NCI-H1694 treated with DMSO at 0.1 percent for 48 hours (cell line): Measurements from ENCODE around the gene SPNS3.
A peak's percentile ranks its signal among the peaks of the same experiment; 100 is the strongest.

Experiments used
- DNase-seq: peaks from one replicate; lab custom pipeline; 2025; lab: John Stamatoyannopoulos, UW

SPNS3 gene

DNA sequence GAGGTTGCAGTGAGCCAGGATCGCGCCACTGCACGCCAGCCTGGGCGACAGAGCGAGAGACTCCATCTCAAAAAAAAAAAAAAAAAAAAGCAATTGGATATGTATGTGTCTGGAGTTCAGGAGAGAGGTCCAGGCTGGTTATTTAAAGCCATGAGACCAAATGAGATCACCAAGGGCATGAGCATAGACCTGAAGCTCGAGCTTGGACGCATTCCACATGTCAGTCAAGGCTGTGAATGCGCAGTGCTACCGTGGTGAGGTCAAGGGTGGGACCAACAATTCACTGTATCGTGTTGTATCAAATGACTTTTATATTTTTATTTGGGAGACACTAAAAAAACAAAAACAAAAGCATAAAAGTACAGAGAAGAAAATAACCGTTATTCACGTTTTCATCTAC is 35.8 kb downstream of the SPNS3 start:
- no peak for DNase-seq

DNA sequence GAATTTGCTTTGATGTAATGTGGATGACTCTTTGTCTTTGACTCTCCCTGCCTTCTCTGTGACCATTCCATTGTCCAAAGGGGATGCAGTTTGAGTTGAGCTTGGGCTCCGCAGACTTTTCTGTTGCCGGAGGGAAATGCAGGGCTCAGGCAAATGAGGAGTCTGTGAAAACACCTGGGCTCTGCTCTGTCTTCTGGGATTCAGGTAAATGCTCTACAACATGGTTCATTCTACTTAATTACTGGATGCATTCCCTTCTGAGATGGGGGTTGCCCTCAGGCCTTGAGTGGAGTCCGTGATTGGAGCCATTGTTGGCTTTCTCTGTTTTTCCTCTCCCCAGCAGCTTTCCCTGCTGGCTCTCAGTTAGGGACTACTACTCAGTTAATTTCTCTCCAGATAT is 38.5 kb downstream of the SPNS3 start:
- DNase-seq = no peak

DNA sequence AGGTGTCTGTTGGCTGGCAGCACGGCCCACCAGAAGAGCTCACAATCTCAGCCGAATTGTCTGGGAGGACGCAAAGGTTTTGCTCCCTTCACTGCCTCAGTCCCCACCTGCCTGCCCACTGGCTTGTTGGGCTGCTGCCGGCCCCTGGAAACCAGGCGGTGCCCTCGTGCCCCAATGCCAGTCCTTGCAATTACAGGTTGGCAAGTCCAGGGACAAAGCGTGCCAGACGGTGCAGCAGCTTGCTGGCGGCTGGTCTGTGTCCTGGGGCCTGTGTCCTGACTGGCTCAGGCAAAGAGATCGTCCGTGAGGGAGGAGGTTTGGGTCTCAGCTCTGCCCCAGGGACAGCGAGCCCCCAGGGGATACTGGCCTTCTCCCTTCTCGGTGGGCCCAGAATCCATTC is 40.4 kb downstream of the SPNS3 start:
- DNase-seq = no peak

DNA sequence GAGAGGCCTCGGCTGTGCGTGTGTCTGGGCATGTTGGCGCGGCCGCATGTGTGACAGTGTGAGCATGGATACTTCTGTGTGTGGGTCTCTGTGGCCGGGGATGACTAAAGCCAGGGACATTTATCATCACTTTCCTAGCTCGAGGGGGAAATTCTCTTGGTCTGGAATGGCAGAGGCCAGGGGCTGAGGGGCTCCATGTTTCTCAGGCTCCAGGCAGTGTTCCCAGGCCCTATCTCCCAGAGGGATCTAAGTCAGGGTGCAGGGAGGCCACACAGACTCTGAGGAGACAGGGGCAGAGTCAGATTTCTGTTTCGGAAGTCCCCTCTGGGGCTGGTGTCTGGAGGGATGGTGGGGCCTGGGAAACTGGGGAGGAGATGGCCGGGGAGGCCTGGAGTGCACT is 41.3 kb downstream of the SPNS3 start:
- DNase-seq = no peak

DNA sequence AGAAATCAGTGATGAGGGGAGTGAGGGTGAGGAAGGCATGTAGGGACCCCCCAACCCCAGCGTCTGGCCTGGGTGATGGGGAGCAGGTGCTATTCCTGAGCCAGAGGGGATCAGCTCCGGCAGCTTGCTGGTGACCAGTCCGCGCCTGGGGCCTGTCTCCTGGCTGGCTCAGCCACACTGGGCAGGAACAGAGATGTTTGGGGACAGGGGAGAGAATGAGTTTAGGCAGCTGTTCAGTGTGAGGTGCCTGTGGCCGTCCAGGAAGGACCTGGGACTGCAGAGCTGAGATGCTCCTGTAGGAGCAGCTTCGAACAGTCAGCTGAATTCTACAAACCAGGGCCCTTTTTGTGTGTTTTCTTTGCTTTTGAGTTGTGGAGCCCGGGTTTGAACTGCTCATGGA is 41.7 kb downstream of the SPNS3 start:
- no peak for DNase-seq

DNA sequence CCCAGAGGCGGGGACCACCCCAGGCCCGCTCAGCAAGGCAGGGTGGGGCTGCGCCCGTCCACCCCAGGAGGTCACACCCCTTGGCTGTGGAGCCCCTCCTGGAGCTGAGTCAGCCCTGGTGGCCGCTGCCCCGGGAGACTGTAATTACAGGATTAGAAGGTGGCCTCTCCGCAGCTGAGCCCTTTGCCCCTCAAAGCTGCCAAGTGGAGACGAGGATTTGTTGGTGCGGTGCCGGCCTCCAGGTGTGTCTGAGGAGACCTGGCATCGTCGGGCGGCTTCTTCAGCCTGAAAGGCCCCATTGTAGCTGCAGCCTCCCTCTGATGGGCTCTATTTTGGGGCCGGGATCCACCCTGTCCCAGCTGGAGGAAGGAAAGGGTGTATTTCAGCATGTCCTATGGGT is 42.3 kb downstream of the SPNS3 start:
- DNase-seq = no peak

DNA sequence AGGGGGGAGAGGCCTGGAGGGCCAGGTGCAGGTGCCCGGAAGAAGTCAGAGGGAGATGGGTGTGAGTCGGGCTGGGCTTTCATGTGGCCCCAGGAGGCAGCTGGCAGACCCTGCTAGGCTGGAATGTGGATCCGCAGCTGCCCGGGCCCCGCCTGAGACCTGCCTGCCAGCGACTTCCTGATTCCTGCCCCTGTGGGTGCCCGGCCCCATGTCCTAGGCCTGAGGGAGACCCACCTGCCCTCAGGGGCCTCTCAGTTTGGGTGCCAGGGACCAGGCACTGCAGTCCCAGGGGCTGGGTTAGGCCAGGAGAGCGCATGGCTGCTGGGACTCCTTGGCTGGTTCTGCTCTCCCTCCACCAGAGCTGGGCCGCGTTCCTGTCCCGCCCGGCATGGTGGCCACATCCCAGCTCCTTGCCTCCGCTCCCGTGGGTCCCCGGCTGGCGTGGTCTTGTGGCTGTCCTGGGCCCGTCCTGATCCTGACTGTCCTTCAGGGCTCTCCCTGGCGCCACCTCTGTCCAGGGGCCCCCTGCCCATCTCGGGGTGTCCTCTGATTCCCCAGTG is 42.9 kb downstream of the SPNS3 start:
- DNase-seq = no peak

DNA sequence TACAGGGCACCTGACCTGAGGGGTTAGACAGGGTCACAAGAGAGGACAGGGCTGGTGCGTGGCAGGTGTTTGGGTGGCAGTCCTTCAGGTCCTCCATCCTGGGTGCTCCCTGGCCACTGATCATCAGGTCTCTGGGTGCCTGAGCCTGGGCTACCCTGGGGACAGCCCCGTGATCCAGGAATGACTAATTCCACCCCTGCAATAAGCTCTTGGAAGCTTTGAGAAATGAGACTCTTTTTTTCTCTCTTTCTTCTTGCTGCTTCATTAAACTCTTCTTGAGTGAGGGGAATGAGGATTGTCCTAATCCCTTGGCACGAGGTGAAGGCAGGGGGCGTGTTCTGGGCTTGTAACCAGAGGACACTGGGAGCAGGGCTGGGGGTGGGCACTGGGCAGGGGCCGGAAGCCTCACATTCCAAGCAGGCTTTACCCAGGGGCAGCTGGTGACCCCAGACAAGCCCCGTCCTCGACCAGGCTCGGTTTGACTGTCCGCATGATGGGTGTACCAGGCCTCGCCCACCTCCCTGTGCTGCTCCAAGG is 43.6 kb downstream of the SPNS3 start:
- DNase-seq = no peak

DNA sequence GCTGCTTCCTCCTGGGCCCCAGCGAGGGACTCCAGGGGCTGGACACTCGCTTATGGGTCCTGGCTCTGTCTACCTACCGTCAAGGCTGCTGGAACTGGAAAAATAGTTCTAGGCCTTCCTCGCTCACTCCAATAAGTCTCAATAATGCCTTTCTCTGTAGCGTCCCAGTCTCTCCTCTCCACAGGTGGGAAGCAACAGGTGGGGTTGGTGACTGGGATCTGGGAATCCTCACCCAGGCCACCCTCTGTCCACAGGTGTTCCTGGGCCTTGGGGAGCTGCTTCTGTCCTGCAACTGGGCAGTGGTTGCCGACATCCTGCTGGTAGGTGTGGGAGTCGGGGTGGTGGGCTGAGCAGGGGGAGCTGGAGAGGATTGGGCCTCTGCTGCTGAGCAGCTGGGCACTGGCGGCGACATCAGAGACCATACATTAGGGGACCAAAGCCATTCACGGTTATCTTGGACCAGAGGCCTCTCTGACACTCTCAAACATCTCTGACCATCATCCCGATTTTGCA is 44.6 kb downstream of the SPNS3 start:
- no peak for DNase-seq

DNA sequence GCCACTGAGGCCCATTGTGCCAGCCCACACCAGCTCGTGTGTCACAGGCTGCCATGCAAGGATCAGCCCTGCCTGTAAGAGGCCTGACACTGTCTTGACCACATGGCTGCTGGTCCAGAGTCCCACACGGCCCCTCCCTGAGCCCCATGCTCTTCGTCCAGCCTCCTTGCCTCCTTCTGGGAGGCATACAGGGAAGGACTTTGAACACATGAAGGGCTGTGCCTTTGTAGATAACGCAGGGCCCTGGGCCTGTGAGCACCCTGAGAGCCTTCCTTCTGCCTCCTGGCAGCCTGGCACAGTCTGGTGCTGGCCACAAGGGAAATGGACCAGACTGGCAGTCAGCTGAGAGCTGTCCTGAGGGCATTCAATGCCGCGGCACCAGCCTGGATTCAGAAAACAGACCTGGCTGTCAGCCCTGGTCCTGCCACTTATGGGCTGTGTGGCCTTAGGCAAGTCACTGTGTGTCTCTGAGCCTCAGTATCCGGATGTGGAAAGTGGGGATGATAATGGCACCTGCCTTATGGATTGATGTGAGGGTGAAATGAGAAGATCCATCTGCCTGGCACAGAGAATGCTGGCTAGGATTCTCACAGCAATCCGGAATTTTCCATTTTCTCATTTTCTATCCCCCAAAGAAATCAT is 45.7 kb downstream of the SPNS3 start:
- DNase-seq = no peak

DNA sequence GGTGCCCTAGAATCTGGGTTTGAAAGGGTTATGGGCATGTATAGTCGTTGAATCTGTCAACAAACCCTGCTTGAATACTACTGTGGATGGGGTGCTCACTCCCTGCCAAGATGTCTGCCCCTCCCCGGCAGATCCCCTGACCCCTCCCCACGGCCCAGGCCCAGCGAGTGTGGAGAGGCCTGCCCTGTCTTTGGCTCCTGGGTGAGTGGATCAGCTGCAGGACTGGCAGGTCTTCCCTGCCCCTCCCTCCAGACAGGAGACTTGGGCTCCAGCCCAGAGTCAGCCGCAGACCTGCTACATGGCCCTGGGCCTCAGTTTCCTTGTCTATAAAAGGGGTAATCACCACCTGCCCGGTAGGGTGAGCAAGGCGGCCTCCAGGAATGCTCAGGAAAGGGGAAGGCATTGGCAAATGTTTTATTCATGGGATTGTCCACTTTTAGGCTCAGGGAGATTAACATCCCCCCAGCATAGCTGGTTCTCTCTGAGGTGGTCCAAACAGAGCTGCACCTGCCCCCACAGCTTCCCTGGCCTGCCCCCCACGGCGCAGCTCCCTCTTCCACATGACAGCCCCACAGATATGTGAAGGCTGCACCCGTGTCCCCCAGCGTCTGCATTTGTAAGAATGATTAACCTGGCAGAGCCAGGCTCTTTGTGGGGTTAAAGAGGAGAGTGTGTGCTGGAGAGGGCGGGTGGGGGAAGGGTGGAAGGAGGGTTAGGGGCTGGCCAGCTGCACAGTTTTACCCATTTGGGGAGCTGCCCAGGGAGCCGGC is 46.4 kb downstream of the SPNS3 start:
- no peak for DNase-seq

DNA sequence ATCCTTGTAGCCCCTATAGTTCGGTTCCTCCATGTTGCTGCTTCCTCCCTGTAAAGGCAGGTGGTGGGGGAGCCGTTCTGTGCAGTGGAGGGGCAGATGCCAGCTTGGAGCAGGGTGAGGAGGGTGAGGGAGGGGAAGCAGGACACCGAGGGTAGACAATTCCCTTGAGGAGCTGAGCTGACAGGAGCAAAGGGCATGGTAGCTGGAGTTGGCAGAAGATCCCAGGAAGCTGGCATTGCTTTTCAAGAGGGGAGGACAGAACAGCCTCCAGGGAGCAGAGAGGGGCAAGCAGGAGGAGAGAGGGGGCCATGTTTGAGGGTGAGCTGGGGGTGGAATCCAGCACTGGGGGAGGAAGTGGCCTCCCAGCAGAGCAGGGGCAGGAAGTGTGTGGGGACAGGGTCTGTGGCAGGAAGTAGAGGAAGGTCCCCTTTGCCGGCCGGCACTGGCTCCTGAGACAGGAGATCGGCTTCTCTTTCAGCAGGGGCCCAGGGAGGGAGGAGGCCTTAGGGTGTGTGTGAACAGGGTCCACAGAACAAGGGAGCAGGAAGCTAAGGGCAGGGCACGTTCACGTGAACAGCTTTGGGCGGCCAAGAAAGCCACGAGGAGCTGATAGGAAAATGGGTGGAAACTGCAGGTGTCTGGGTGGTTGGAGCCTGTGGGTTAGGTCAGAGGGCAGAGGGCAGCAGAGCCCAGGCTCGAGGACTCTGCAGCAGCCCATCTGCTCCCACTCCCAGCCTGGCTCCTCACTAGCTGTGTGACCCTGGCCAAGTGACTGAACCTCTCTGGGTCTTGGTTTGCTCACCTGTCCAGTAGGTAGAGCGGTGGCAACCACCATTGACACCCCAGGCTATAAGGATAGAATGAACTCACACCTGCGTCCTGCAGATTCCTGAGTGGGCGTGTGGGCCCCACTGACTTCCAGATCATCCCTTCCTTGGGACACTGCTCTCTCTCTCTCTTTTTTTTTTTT is 47.5 kb downstream of the SPNS3 start:
- DNase-seq = no peak

DNA sequence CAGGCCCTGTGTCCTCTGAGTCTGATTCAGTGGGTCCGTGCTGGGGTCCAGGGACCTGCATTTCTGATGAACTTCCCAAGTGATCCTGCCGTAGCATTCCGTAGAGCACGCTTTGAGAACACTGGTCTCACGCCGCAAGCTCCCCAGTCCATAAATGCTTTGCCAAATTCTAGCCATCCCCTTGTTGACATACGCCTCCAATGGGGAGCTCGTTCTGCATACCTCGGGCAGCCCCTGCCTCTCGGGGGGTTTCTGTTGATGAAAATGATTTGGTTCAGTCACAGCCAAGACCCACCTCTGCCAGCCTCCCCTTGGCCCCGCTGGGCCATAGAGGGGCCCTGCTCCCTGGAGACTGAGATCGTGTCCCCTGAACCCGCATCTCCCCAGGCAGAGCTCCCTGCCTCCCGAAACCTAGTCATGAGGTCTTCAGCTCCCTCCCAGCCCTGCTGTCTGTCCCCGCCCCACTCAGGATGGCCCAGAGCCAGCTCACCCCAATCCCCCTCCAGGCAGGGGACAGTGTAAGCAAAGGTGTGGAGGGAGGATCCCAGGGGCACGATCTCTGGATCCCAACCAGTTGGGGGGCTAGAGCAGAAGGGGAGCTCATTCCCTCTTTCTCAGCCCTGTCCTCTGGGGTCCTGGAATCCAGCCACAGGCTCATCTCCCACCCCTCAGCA is 48.7 kb downstream of the SPNS3 start:
- DNase-seq = no peak

DNA sequence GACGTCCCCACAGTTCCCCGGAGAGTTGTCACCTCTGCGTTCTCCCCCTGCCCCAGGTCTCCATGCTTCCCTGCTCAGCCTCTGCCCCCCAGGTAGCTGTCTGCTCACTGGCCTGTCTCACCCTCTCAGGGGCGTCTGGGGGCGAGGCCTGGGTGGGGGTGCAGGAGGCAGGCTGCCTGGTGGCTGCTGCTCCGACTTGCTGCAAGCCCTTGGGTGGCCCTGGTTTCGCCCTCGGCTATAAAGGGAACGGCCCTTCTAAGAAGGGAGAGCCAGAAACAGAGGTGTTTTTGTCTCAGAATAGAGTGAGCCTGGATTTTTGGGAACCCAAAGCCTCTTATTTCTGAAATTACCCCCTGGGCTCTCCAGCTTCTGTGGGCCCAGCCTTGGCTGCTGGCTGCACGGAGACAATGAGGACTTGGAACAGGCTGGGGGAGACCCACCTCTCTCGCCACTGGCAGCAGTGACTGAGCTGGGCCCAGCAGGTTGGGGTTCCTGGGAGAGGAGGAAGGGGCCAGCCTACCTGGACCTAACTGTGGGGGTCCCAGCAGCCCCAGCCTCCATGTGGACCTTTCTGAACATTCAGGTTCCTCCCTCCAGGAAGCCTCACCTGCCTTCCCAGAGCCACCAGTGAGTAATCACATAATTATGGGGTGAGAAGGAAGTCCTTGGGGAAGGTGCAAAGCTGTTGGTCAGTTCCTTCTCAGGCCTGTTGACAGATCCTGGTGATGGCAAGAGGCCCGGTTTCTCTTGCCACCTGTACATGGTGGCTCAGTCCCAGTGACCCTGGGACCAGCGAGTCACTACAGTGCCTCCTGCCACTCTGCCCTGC is 49.5 kb downstream of the SPNS3 start:
- no peak for DNase-seq

DNA sequence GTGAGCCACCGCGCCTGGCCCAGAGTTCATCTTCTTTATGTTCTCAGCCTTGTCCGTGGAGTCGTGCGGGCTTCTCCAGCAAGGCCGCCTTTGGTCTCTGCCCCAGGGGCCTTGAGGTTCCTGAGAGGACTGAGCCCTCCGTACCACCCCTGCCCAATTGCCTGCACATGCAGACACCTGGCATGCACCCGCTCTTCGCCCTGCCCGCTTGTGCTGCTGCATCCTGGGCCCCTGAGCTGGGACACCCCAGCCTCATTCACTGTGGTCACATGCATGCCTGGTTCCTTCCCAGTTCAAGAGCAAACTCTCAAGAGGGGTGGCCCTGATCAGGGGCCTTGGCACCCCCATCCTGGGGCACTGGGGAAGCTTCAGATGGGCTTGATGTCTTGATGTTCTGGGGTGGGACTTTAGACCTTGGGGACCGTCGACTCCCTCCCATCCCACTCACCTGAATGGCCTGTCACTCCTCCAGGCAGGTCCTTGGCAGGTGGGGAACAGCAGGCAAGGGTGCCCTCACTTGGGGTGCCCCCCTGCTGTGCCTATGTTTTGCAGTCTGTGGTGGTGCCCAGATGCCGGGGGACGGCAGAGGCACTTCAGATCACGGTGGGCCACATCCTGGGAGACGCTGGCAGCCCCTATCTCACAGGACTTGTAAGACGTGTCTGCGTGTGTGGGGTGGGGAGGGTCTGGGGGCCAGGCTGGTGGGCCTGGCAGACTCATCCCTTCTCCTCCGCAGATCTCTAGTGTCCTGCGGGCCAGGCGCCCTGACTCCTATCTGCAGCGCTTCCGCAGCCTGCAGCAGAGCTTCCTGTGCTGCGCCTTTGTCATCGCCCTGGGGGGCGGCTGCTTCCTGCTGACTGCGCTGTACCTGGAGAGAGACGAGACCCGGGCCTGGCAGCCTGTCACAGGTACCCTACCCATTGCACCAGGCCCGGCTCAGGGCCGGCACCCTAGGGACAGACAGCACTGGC is 52.2 kb downstream of the SPNS3 start:
- DNase-seq = no peak

DNA sequence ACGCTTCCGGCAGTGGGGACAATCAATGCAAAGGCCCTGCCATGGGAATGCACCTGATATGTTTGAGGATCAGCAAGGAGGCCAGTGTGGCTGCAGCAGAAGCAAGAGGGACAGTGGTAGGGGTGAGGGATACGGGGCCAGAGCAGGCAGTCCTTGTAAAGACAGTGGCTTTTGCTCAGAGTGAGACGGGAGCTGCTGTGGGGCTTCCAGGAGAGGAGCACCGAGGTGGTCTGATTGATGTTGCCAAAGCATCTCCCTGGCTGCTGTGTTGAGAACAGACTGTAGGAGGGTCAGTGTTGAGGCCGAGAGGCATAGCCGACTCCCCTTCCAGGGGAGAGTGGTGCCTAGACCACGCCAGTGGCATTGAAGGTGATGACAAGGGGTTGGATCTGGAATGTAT is 53.6 kb downstream of the SPNS3 start:
- DNase-seq = no peak

DNA sequence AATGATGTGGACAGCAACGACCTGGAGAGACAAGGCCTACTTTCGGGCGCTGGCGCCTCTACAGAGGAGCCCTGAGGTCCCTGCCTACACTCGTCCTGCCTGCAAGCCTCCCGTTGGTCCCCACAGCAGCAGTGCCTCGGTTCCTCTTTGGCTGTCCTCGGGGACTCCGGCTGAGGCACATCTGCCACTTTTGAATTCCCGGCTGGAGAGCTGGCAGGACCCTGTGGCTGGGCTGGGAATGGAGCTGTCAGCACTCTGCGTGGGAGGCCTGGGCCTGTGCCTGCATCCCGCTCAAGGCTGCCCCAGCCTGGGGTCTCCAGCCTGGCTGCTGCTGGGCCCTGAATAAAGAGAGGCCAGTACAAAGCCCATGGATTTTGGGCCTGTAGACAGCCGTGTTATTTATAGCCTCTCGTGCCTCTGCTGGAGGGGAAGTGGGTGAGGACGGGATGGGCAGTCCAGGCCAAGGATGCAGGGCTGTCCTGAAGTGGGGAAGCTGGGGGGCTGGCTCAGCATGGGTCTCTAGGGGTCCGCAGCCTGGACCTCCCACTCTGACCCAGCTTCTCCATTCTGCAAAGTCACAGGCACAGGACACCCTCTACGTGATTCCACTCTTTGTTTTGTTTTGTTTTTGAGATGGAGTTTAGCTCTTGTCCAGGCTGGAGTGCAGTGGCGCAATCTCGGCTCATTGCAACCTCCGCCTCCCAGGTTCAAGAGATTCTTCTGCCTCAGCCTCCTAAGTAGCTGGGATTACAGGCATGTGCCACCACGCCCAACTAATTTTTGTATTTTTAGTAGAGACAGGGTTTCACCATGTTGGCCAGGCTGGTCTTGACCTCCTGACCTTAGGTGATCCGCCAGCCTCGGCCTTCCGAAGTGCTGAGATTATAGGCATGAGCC is 54.3 kb downstream of the SPNS3 start:
- DNase-seq = peak; percentile 66

DNA sequence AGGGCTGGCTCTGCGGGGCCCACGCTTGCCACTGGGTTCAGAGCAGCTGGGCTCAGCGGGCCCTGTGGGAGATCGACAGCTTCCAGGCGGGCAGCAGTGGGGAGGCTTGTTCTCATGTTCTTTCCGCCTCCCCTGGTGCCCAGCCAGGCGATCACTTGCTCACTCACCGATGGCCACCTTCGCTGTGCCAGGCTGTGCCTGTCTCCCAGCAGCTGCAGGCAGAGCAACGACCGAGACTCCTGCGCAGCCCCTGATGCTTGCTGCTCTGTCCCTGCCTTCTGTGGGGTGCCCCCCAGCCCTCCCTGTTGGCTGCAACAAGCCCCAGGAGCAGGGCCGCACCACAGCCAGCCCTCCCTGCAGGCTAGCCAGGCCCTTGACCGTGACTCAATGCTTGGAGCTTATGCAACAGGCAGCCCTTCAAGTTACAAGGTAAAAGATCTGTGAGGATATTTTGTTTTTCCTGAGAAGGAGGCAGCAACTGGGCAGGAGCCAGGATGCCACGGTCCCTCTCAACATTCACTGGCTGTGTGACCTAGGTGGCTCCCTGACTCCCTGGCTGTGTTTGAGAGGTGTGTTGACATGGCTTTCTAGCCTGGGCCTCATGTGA is 55.4 kb downstream of the SPNS3 start:
- peak; percentile 40 for DNase-seq
